ENCODE measurements around the gene SMAD2.

The SMAD2 gene

GRCh38 chr18:47893939-47894699, 36.3 kb downstream of the SMAD2 start:
- DNase-seq: no peak

DNA sequence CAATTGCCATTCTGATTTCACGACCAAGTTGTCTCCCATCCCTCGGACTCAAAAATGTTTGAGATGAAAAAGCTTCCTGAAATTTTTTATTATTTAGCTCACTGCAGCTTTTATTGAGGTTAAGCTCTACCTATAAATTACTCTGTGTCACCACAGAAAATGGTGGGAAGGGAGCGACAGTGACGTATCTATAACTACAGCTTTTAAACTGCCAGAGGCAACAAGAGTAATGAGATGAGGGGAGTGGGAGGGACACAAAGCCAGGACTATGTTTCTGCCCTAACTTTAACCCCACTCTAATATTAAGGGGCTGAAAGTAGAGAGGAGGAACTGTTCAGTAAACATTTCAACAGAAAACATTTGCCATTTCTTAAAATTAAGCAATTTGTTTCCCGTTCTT, 37.4 kb downstream of the SMAD2 start:
- no peak for DNase-seq

DNA sequence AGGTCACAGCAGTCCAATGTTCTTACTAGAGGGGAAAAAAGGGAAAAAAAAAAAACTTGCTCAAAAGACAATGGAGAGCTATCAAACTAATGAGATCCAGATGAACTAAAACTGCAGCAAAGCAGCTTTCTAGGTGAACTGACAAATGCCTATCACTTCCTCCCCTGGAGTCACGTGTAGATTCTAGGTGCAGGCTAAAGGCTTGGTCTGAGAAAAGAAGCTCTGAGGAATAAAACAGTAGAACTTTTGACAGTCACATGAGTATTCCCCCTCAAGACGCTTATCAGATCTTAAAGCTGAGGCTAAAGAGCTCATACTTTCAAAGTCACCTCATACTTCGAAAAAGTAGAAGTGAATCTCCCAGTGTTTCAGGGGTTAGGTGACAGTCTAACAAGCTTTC, 42.3 kb downstream of the SMAD2 start:
- DNase-seq: no peak

GRCh38 chr18:47887227-47887626, 43.2 kb downstream of the SMAD2 start:
- DNase-seq: no peak

DNA sequence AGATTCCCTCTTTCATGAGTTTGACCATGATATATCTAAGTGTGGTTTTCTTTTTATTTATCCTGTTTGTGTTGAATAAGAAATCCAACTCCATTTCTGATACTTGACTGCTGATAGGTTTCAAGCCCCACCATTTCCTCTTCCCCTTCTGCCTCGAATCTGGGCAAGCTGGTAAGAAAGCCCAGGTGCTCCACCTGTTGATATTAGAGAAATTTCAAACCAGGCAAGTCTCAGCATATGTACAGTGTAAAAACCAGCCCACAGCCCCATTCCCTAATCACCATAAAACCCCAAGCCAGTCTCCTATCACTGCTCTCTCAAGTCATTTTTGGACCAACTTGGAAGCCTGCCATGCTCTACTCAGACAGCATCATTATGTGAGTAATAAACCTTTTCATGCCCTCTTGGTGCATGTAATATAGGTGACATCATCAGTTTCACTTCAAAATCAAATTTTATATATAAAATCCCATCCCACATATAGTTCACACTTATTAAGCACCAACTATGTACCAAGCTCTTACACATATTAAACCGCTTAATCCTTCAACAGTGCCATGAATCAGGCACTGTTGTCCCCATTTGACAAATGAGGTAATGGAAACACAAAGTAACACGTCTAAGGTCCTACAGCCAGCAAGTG, 46.6 kb downstream of the SMAD2 start:
- peak; percentile 10 for DNase-seq

- no peak for DNase-seq
These were observed 47.8 kb downstream of the SMAD2 start for GRCh38 chr18:47882641-47883040.

GRCh38 chr18:47881752-47882455, 48.6 kb downstream of the SMAD2 start:
- DNase-seq: no peak

GRCh38 chr18:47881042-47881441, 49.4 kb downstream of the SMAD2 start:
- DNase-seq: no peak

GRCh38 chr18:47877892-47878291, 52.6 kb downstream of the SMAD2 start:
- DNase-seq: no peak

GRCh38 chr18:47876813-47877212, 53.6 kb downstream of the SMAD2 start:
- DNase-seq: no peak

DNA sequence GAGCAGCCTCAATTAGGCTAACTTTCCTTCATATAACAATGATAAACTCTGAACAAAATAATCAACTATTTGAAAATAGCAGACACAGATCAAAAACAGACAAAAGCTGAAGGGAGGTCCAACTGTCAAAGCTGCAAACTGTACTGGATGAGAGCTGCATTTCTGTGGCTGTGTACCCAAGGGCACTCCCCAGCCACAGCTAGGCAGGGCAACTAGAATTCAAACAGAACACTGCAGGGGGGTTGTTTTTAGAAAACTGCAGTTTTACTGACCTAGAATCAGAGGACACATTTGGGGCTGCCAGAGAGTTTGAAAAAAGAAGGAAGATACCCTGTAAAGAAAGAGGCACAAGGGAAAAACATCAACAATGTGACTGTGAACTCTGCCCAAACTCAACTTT, 56.8 kb downstream of the SMAD2 start:
- no peak for DNase-seq

- DNase-seq: no peak
These were observed 58.0 kb downstream of the SMAD2 start for GRCh38 chr18:47872426-47872825.

GRCh38 chr18:47871288-47871687, 59.2 kb downstream of the SMAD2 start:
- no peak for DNase-seq

DNA sequence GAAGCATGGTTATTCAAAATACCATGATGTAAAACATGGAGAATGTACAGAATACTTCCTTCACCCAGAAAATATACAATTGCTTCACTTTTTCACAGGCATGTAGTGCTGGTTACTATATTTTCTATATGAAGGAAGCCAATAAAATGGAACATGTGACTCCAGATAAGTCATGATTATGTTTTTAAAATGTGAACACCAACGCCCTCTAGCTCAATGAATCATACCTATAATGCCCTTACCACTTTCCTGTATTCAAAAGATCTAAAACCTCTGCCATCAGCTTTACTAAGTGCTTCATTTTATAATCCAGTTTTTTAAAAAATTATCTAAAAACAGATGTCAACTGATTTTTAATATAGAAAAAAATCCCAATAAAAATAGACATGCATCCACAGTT, 59.9 kb downstream of the SMAD2 start:
- no peak for DNase-seq

GRCh38 chr18:47868744-47869143, 61.7 kb downstream of the SMAD2 start:
- DNase-seq: no peak

GRCh38 chr18:47865183-47865582, 65.3 kb downstream of the SMAD2 start:
- DNase-seq: no peak

DNA sequence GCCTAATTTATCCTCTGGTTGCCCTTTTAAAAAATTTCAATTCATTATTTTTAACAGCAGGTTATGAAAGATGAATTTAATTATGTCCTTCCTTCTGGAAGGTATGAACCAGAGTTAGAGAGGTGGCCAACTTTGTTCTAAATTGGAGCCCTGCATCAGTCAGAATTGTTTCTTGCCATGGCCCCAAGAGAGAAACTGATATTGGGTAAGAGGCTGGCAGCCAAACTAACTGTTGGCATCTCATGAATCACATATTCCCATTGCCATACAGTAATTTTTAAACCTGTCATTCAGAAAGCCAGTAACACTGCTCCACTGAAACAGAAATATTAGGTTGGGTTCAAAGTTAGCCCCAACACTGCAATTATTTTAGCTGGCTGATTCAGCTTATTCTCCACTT, 67.4 kb downstream of the SMAD2 start:
- DNase-seq: no peak

- no peak for DNase-seq
These were observed 71.9 kb downstream of the SMAD2 start for GRCh38 chr18:47858607-47859006.

DNA sequence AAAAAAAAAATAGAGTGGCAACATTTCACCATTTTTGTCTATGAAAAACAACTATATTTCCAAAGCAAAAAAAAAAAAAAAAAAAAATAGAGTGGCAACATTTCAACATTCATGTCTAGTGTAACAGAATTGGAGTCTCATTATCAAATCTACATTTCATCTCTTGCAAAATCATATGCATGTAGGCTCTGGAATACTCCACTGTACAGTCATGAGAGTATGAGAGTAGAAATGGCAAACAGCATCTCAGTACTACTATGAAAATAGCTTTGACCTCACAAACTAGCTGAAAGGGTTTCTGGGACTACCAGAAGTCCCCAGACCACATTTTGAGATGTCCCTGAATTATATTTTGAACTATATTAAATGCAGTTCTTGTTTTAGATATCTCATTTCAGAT, 82.8 kb downstream of the SMAD2 start:
- no peak for DNase-seq

DNA sequence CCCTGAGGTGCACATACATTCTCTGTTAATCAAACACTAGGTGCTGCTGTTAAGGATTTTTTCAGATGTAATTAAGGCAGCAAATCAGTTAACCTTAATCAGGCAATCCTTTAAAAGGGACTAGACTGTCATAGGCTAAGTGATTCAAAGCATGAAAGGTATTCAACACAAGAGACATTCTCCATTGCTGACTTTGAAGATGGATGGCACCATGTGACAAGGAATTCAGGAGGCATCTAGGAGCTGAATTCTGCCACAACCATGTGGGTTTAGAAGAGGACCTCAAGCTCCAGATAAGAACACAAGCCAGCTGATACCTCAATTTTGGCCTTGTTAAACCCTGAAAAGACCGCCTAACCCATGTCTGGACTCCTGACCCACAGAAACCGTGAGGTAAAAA, 84.0 kb downstream of the SMAD2 start:
- no peak for DNase-seq

DNA sequence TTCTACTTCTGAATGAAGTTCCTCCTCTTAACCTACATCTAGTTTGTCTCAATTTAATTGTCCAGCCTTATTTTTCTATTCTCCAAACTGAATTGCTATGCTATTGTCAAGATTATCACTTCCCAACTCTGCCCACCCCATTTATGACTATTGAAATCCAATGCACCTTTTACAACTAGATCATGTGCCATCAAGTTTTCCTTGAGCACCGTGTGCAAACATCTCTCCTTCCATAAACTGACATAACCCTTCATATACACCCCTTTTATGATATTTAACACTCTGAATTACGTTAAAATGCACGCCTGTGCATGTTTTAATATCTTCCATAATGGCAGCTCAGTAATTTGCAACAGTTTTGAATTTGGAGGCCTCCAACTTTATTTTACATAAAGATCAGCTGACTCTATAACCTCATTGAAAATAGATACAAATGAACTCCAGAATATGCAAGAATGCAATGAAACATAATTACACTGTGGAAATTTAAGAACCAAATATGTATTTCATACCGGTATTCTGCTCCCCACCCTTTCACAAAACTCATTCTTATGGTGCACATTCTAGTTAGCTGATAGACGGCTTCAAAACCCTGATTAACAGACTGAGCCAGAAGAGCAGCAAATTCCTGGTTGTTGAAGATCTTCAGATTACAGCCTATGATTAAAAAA, 85.5 kb downstream of the SMAD2 start:
- no peak for DNase-seq

GRCh38 chr18:47842836-47843235, 87.6 kb downstream of the SMAD2 start:
- DNase-seq: no peak

GRCh38 chr18:47838396-47838795, 92.1 kb downstream of the SMAD2 start:
- no peak for DNase-seq

GRCh38 chr18:47832348-47832747, 98.1 kb downstream of the SMAD2 start:
- no peak for DNase-seq
